HG03060 (cell line): Measurements from ENCODE around the gene ITPKA.

ENCODE experiments used
- ATAC-seq: cut with Tn5 transposase; IDR thresholded peaks from one replicate; pipeline ENCODE4 v1.9.1; 2021; ENCODE audit warnings: low read depth, moderate number of reproducible peaks; ENCODE audit not compliant: unreplicated experiment

The ITPKA gene

DNA sequence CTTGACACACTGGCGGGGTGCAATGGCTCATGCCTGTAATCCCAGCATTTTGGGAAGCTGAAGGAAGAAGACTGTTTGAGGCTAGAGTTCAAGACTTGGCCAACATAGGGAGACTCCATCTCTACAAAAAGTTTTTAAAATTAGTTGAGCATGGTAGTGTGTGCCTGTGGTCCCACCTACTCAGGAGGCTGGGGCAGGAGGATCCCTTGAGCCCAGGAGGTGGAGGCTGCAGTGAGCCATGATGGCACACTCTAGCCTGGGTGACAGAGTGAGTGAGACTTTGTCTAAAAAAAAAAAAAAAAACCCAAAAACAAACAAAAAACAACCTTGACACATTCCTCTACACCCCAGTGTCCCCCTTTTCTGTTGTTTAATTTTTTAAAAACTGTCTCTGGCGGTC lies 4.0 kb upstream of the ITPKA start:
- ATAC-seq, result no peak

- ATAC-seq, result no peak
Measured at GRCh38 chr15:41490355-41490754, 3.3 kb upstream of the ITPKA start.

DNA sequence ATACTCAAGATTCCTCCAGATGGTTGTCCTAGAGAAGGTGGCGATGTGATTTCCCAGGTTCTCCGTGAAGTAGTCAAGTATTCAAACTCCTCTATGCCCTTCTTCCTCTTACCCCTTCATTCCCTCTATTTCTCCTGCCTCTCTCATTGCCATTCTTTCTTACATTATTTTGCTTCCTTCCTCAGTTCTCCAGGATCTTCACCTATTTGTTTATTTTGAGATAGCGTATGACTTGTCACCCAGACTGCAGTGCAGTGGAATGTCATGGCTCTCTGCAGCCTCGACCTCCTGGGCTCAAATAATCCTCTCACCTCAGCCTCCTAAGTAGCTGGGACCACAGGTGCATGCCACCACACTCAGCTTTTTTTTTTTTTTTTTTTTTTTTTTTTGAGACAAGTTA lies 1.8 kb upstream of the ITPKA start:
- ATAC-seq, result no peak

- ATAC-seq, result no peak
Measured at GRCh38 chr15:41492597-41493204, 973 bp upstream of the ITPKA start.

- ATAC-seq, result no peak
Measured at GRCh38 chr15:41493902-41494189, 172 bp downstream of the ITPKA start.

GRCh38 chr15:41494190-41494921 lies 682 bp downstream of the ITPKA start:
- ATAC-seq, result no peak

DNA sequence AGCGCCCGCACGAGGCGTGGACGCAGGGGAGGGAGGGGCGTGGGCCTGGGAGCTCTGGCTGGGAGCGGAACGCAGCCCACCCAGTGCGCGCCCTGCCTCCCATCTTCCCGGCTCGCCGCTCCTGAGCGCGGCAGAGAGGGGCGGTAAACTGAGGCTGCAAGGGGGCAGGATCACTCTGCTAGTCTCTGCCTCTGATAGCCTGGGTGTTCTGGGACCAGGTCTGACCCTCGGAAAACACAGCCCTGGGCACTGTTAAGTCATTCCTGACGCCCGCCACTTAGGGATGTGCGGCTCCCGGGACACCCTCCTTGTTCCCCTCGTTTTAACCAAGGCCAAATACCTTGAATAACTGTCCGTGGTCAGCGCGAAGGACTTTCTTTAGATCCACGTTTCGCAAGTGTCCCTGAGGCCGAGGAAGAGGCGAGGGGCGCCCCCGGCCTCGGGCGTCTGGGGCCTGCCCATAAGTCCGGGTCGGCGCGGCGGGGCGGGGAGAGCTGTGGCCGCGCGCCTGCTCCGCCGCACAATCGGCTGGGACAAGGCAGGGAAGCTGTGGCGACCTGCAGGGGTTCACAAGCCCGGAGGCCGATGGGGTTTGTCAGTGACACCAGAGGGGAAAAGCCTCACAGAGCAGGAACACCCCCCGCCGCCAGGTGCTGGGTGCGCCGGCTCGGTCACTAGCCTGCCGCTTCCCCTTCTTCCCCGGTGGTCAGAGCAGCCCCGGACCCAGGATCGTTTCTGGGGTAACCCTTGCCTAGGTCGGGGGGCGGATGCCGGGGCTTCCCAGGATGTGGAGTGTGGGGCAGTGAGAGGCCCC lies 1.5 kb downstream of the ITPKA start:
- no peak for ATAC-seq

- ATAC-seq, result no peak
Measured at GRCh38 chr15:41495736-41496599, 2.3 kb downstream of the ITPKA start.

- no peak for ATAC-seq
Measured at GRCh38 chr15:41498657-41499056, 5.0 kb downstream of the ITPKA start.

DNA sequence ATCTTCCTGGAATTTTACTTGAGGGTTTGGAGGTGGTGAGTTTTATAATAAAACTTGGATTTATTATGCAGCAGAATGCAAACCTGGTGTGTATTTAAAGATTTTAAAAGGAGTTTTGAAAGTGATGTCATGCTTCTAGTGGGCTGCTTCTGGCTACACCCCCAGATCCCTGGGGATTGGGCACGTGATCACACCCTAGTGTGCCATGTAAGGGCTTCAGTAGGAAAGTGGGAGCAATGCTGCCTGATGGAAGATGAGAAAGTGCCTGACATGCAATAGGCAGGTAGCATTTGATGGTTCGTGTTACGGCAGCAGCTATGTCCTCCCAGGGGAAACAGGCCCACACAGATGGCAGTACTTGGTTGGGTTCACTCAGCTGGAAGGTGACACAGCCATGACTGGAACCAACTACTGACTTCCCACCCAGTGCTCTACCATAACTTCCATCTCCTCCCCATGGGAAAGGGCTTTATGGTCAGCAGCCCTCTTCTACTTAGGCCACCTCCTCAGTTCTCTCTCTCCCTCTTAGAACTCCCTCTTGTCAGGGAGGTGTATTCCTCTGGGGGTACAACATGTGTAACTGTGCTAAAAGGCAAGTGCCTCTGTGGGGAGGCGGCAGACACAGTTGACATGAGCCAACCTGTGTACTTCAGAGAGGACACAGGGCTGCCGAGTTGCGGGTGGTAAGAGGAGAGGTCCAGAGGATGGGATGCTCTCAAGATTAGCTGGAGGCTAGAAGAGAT lies 5.6 kb downstream of the ITPKA start:
- no peak for ATAC-seq

DNA sequence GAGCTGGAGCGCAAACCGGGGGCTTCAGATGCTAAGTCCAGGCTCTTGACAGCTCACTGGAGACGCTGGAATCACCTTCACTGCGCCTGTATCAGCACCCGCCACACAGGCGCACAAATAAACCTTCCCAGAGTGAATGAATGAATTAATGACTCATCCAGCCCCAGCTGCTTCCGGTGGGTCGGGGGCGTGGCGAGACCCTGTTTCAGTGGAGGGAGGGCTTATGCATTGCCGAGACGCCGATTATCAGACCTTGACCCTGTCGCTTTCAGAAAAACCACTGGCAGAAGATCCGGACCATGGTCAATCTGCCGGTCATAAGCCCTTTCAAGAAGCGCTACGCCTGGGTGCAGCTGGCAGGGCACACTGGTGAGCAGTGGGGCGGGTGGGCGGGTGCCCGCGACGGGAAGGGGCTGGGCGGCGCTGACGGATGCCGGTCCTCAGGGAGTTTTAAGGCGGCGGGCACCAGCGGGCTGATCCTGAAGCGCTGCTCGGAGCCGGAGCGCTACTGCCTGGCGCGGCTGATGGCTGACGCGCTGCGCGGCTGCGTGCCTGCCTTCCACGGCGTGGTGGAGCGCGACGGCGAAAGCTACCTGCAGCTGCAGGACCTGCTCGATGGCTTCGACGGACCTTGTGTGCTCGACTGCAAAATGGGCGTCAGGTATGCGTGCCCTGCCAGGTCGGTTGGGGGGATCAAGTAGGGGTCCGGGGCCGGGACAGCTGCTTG lies 7.7 kb downstream of the ITPKA start:
- no peak for ATAC-seq

DNA sequence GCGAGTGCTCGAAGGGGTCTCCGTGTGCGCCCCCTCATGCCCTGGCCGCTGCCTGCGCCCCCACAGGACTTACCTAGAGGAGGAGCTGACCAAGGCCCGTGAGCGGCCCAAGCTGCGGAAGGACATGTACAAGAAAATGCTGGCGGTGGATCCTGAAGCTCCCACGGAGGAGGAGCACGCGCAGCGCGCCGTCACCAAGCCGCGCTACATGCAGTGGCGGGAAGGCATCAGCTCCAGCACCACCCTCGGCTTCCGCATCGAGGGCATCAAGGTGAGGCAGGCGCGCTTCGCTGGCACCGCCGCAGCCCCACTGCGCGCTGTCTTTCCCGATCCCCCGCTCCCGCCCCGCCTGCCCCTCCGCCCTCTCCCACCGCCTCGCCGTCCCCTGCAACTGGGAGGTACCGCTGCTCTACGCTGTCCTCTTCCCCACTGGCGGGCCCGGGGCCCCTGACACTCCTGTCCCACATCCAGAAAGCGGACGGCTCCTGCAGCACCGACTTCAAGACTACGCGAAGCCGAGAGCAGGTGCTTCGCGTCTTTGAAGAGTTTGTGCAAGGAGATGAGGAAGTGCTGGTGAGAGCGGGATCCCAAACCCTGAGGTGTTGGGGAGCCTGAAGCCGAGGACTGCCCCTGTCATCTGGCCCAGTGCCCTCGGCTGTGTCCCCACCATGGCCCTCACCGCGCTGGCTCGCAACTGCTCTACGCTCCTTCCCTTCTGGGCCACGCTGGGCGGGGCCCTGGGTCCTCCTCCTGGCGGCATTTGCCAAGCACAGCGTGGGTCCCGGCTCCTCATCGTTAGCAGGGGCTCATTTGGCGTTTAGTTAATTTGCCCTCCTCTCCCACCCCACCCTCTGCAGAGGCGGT lies 8.5 kb downstream of the ITPKA start:
- no peak for ATAC-seq

- no peak for ATAC-seq
Measured at GRCh38 chr15:41502795-41503668, 9.4 kb downstream of the ITPKA start.

- ATAC-seq, result no peak
Measured at GRCh38 chr15:41503669-41504010, 10.0 kb downstream of the ITPKA start.

GRCh38 chr15:41504751-41505492 lies 11.2 kb downstream of the ITPKA start:
- ATAC-seq, result no peak

GRCh38 chr15:41505776-41506175 lies 12.1 kb downstream of the ITPKA start:
- ATAC-seq, result no peak

DNA sequence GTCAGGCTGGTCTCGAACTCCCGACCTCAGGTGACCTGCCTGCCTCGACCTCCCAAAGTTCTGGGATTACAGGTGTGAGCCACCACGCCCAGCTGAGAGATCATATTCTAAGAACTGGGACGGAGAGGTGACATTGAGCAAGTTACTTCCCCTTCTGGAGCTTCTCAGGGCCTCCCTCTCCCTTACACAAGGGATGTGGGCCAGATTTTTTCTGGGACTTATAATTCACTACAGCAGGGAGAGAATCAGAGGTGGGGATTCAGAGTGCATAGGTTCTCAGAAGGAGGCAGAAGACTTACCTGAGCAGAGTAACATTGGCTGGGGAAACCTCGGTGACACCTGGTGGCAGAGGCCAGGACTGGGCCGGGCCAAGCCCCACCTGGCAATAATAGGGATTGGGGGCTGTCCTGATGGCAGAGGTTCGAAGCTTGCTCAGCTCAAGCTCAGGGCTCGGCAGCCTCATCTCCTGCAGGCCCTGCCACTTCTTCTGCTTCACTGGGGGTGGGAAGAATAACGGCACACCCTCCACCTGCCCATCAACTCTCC lies 13.2 kb downstream of the ITPKA start:
- no peak for ATAC-seq
